ENCODE data around the gene PPP1R26.

GRCh38 chr9:135474915-135475314 lies 4.7 kb upstream of the PPP1R26 start:
- TF ChIP-seq, protein P1, sequence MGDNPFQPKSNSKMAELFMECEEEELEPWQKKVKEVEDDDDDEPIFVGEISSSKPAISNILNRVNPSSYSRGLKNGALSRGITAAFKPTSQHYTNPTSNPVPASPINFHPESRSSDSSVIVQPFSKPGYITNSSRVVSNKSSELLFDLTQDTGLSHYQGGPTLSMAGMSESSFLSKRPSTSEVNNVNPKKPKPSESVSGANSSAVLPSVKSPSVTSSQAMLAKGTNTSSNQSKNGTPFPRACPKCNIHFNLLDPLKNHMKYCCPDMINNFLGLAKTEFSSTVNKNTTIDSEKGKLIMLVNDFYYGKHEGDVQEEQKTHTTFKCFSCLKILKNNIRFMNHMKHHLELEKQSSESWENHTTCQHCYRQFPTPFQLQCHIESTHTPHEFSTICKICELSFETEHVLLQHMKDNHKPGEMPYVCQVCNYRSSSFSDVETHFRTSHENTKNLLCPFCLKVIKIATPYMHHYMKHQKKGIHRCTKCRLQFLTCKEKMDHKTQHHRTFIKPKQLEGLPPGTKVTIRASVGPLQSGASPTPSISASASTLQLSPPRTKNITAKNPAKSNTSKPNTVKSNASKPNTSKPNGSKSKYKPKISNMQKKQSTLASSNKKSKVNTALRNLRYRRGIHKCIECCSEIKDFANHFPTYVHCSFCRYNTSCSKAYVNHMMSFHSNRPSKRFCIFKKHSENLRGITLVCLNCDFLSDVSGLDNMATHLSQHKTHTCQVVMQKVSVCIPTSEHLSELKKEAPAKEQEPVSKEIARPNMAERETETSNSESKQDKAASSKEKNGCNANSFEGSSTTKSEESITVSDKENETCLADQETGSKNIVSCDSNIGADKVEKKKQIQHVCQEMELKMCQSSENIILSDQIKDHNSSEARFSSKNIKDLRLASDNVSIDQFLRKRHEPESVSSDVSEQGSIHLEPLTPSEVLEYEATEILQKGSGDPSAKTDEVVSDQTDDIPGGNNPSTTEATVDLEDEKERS (tag by site-specific recombination; IDR thresholded peaks at IDR 0.05), result no peak
- no peak for TF ChIP-seq ZNF2 (tag by site-specific recombination; IDR thresholded peaks at IDR 0.05)
- no peak for TF ChIP-seq ZNF530 (tag by site-specific recombination; IDR thresholded peaks at IDR 0.05; ENCODE audit: low read depth)
- TF ChIP-seq ZNF274 (IDR thresholded peaks at IDR 0.05; ENCODE audit: low read length), result no peak
- no peak for TF ChIP-seq ZNF274 (tag by site-specific recombination; IDR thresholded peaks at IDR 0.05; ENCODE audit: borderline replicate concordance)
- TF ChIP-seq, protein P2, sequence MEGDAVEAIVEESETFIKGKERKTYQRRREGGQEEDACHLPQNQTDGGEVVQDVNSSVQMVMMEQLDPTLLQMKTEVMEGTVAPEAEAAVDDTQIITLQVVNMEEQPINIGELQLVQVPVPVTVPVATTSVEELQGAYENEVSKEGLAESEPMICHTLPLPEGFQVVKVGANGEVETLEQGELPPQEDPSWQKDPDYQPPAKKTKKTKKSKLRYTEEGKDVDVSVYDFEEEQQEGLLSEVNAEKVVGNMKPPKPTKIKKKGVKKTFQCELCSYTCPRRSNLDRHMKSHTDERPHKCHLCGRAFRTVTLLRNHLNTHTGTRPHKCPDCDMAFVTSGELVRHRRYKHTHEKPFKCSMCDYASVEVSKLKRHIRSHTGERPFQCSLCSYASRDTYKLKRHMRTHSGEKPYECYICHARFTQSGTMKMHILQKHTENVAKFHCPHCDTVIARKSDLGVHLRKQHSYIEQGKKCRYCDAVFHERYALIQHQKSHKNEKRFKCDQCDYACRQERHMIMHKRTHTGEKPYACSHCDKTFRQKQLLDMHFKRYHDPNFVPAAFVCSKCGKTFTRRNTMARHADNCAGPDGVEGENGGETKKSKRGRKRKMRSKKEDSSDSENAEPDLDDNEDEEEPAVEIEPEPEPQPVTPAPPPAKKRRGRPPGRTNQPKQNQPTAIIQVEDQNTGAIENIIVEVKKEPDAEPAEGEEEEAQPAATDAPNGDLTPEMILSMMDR (tag by site-specific recombination; IDR thresholded peaks at IDR 0.05), result peak; percentile 29; the same call in 1 of the 2 replicates

Data from HEK293 (cell line).